ENCODE results near the gene INTS11. TPM values are rescaled to one million over a fixed set of nuclear protein-coding genes. Genes with fewer than 3 reads are reported as not detected.
"Not testable (repeated sequence)": the region's sequence is repeated elsewhere in the genome, so short reads cannot be mapped to it uniquely, and the experiment has no call there.

The INTS11 gene
- total and polyA plus RNA-seq, 3 experiments from 2014 or later = 70.5 to 118 (median 117) TPM

GRCh38 chr1:1318777-1319645, 5.4 kb downstream of the INTS11 start:
- Mint-ChIP-seq H3K27ac (peak overlapping the region in 1 of 8 donors; percentile 43), H3K4me3 (peak overlapping the region in 1 of 7 donors; percentile 52), H3K9me3 (no peaks in the 10 kb centered on the region), H3K27me3 (no peaks in the 10 kb centered on the region), H3K4me1 (peaks cover 21 to 36% (median 30%) of the 10 kb centered on the region in 3 donors), H3K36me3 (peaks cover 0 to 52% (median 2%) of the 10 kb centered on the region in 3 donors)
- ChIA-PET CTCF (no interaction called here), POLR2A (interaction anchor here (1.4 kb wide), 1 partner anchor 10 kb away, joined by 4 read pairs; no protein-coding TSS in a partner anchor)
- Histone ChIP-seq H3K27ac (ENCODE audit: low read depth, low read length) (no peak overlapping the region), H3K4me3 (ENCODE audit: low read length) (no peak overlapping the region), H3K9me3 (ENCODE audit: low read length) (no peaks in the 10 kb centered on the region), H3K27me3 (ENCODE audit: insufficient read depth, low read length, poor library complexity, severe bottlenecking) (no peaks in the 10 kb centered on the region), H3K4me1 (ENCODE audit: insufficient read depth, low read length) (peaks cover 15% of the 10 kb centered on the region), H3K36me3 (ENCODE audit: insufficient read depth, low read length) (peaks cover 7% of the 10 kb centered on the region)
- no peak for DNase-seq

- Mint-ChIP-seq H3K4me3 (no peak overlapping the region), H3K9me3 (no peaks in the 10 kb centered on the region), H3K27me3 (no peaks in the 10 kb centered on the region), H3K4me1 (peaks cover 16 to 31% (median 24%) of the 10 kb centered on the region in 3 donors), H3K36me3 (peaks cover 0 to 57% (median 2%) of the 10 kb centered on the region in 3 donors), H3K27ac (peak overlapping the region in 2 of 8 donors; percentile 20 to 71)
- no peaks in the 10 kb centered on the region for H3K9me3 ChIP-seq (ENCODE audit: low read length)
- DNase-seq = no peak
- no peak overlapping the region for H3K4me3 ChIP-seq (ENCODE audit: low read length)
- ChIA-PET POLR2A (no interaction called here), CTCF (no interaction called here)
- peaks cover 10% of the 10 kb centered on the region for H3K4me1 ChIP-seq (ENCODE audit: insufficient read depth, low read length)
- no peak overlapping the region for H3K27ac ChIP-seq (ENCODE audit: low read depth, low read length)
- H3K36me3 ChIP-seq (ENCODE audit: insufficient read depth, low read length) = peaks cover 7% of the 10 kb centered on the region
- H3K27me3 ChIP-seq (ENCODE audit: insufficient read depth, low read length, poor library complexity, severe bottlenecking) = no peaks in the 10 kb centered on the region
These were observed 6.3 kb downstream of the INTS11 start for GRCh38 chr1:1318131-1318652.

GRCh38 chr1:1317420-1317819, 7.0 kb downstream of the INTS11 start:
- POLR2A ChIA-PET = no interaction called here
- Mint-ChIP-seq H3K27me3 (no peaks in the 10 kb centered on the region), H3K36me3 (peaks cover 0 to 63% (median 2%) of the 10 kb centered on the region in 3 donors), H3K4me3 (peak overlapping the region in 1 of 7 donors; percentile 56), H3K9me3 (no peaks in the 10 kb centered on the region), H3K4me1 (peaks cover 14 to 24% (median 19%) of the 10 kb centered on the region in 3 donors), H3K27ac (peak overlapping the region in 3 of 8 donors; percentile 11 to 60 (median 20))
- Histone ChIP-seq H3K27me3 (ENCODE audit: insufficient read depth, low read length, poor library complexity, severe bottlenecking) (no peaks in the 10 kb centered on the region), H3K4me3 (ENCODE audit: low read length) (no peak overlapping the region), H3K4me1 (ENCODE audit: insufficient read depth, low read length) (peaks cover 5% of the 10 kb centered on the region), H3K9me3 (ENCODE audit: low read length) (no peaks in the 10 kb centered on the region), H3K27ac (ENCODE audit: low read depth, low read length) (no peak overlapping the region), H3K36me3 (ENCODE audit: insufficient read depth, low read length) (peaks cover 7% of the 10 kb centered on the region)
- CTCF ChIA-PET = no interaction called here
- no peak for DNase-seq

- Mint-ChIP-seq H3K36me3 (peaks cover 0 to 68% (median 2%) of the 10 kb centered on the region in 3 donors), H3K4me3 (peak overlapping the region in 1 of 7 donors; percentile 48), H3K4me1 (peaks cover 9 to 14% (median 12%) of the 10 kb centered on the region in 3 donors), H3K27ac (peak overlapping the region in 2 of 8 donors; percentile 52 to 66)
- H3K27ac ChIP-seq (ENCODE audit: low read depth, low read length); H3K27me3 ChIP-seq (ENCODE audit: insufficient read depth, low read length, poor library complexity, severe bottlenecking); CTCF ChIA-PET; H3K36me3 ChIP-seq (ENCODE audit: insufficient read depth, low read length); H3K4me1 ChIP-seq (ENCODE audit: insufficient read depth, low read length); POLR2A ChIA-PET; H3K9me3 Mint-ChIP-seq; H3K4me3 ChIP-seq (ENCODE audit: low read length); H3K9me3 ChIP-seq (ENCODE audit: low read length); DNase-seq; H3K27me3 Mint-ChIP-seq: not testable (repeated sequence)
These were observed 8.3 kb downstream of the INTS11 start for GRCh38 chr1:1316199-1316598.

- CTCF ChIA-PET = interaction anchor here (1.4 to 2.1 kb wide), 2 partner anchors 10 to 56 kb away, joined by 4 read pairs; no protein-coding TSS in a partner anchor
- POLR2A ChIA-PET = no interaction called here
- Mint-ChIP-seq H3K36me3 (peaks cover 0 to 71% (median 2%) of the 10 kb centered on the region in 3 donors), H3K4me3 (no peak overlapping the region), H3K9me3 (no peaks in the 10 kb centered on the region), H3K4me1 (peaks cover 9 to 14% (median 11%) of the 10 kb centered on the region in 3 donors), H3K27ac (peak overlapping the region in 1 of 8 donors; percentile 52), H3K27me3 (no peaks in the 10 kb centered on the region)
- H3K27ac ChIP-seq (ENCODE audit: low read depth, low read length) = no peak overlapping the region
- H3K27me3 ChIP-seq (ENCODE audit: insufficient read depth, low read length, poor library complexity, severe bottlenecking) = no peaks in the 10 kb centered on the region
- H3K4me3 ChIP-seq (ENCODE audit: low read length) = no peak overlapping the region
- H3K4me1 ChIP-seq (ENCODE audit: insufficient read depth, low read length) = no peaks in the 10 kb centered on the region
- peaks cover 7% of the 10 kb centered on the region for H3K36me3 ChIP-seq (ENCODE audit: insufficient read depth, low read length)
- no peak for DNase-seq
- H3K9me3 ChIP-seq (ENCODE audit: low read length) = no peaks in the 10 kb centered on the region
These were observed 9.0 kb downstream of the INTS11 start for GRCh38 chr1:1315435-1315954.

GRCh38 chr1:1314678-1315335, 9.7 kb downstream of the INTS11 start:
- peaks cover 0 to 66% (median 2%) of the 10 kb centered on the region in 3 donors for H3K36me3 Mint-ChIP-seq
- Histone ChIP-seq H3K27me3 (ENCODE audit: insufficient read depth, low read length, poor library complexity, severe bottlenecking) (no peaks in the 10 kb centered on the region), H3K36me3 (ENCODE audit: insufficient read depth, low read length) (peaks cover 7% of the 10 kb centered on the region), H3K27ac (ENCODE audit: low read depth, low read length) (no peak overlapping the region), H3K9me3 (ENCODE audit: low read length) (no peaks in the 10 kb centered on the region), H3K4me1 (ENCODE audit: insufficient read depth, low read length) (peaks cover under 1% of the 10 kb centered on the region), H3K4me3 (ENCODE audit: low read length) (no peak overlapping the region)
- ChIA-PET POLR2A (no interaction called here), CTCF (interaction anchor here (1.4 to 2.1 kb wide), 2 partner anchors 9 to 57 kb away, joined by 4 read pairs; no protein-coding TSS in a partner anchor)
- no peaks in the 10 kb centered on the region for H3K9me3 Mint-ChIP-seq
- H3K4me3 Mint-ChIP-seq = no peak overlapping the region
- H3K27ac Mint-ChIP-seq = peak overlapping the region in 1 of 8 donors; percentile 54
- H3K27me3 Mint-ChIP-seq = no peaks in the 10 kb centered on the region
- H3K4me1 Mint-ChIP-seq = peaks cover 5 to 13% (median 10%) of the 10 kb centered on the region in 3 donors
- no peak for DNase-seq

GRCh38 chr1:1314237-1314586, 10.2 kb downstream of the INTS11 start:
- Mint-ChIP-seq H3K9me3 (no peaks in the 10 kb centered on the region), H3K4me3 (no peak overlapping the region), H3K4me1 (peaks cover 5 to 12% (median 5%) of the 10 kb centered on the region in 3 donors), H3K27me3 (no peaks in the 10 kb centered on the region), H3K27ac (peak overlapping the region in 1 of 8 donors; percentile 39), H3K36me3 (peaks cover 0 to 60% (median 0%) of the 10 kb centered on the region in 3 donors)
- ChIA-PET CTCF (interaction anchor here (1.4 to 2.1 kb wide), 2 partner anchors 9 to 58 kb away, joined by 4 read pairs; no protein-coding TSS in a partner anchor), POLR2A (interaction anchor here (0.6 kb wide), 1 partner anchor 49 kb away, joined by 6 read pairs; no protein-coding TSS in a partner anchor)
- Histone ChIP-seq H3K9me3 (ENCODE audit: low read length) (no peaks in the 10 kb centered on the region), H3K27ac (ENCODE audit: low read depth, low read length) (no peak overlapping the region), H3K36me3 (ENCODE audit: insufficient read depth, low read length) (peaks cover 2% of the 10 kb centered on the region), H3K4me1 (ENCODE audit: insufficient read depth, low read length) (peaks cover 6% of the 10 kb centered on the region), H3K4me3 (ENCODE audit: low read length) (no peak overlapping the region), H3K27me3 (ENCODE audit: insufficient read depth, low read length, poor library complexity, severe bottlenecking) (no peaks in the 10 kb centered on the region)
- no peak for DNase-seq

All from CD8-positive, alpha-beta memory T cell (primary cell).